ENCODE data around the gene HADH.

Gene HADH

GRCh38 chr4:108060164-108060563, 70.5 kb downstream of the HADH start:
- DNase-seq, result peak; percentile 5

- no peak for DNase-seq
Observed at GRCh38 chr4:108060686-108061321, 71.1 kb downstream of the HADH start.

GRCh38 chr4:108068442-108068841, 78.8 kb downstream of the HADH start:
- DNase-seq, result no peak

GRCh38 chr4:108070775-108071174, 81.1 kb downstream of the HADH start:
- DNase-seq, result no peak

DNA sequence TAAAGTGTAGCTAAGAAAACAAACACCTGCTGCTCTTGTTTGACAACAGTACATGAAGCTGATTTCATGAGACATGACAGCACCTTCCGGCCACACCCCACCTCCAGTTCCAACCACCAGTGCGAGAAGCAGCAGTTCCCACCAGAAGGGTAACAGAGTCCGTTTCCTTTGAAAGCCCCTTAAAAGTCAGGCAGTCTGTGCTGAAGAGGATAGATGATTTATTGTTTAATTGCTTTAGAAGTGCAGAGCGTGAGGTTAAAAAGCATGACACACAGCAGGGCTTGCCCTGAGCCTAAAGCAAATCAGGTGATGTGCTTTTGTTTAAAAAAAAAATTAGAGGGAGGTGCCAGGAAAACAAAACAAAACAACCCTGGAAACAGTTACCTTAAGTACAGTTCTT, 82.6 kb downstream of the HADH start:
- no peak for DNase-seq

GRCh38 chr4:108078024-108078733, 88.5 kb downstream of the HADH start:
- DNase-seq, result no peak

- no peak for DNase-seq
Observed at GRCh38 chr4:108080747-108081146, 91.1 kb downstream of the HADH start.

DNA sequence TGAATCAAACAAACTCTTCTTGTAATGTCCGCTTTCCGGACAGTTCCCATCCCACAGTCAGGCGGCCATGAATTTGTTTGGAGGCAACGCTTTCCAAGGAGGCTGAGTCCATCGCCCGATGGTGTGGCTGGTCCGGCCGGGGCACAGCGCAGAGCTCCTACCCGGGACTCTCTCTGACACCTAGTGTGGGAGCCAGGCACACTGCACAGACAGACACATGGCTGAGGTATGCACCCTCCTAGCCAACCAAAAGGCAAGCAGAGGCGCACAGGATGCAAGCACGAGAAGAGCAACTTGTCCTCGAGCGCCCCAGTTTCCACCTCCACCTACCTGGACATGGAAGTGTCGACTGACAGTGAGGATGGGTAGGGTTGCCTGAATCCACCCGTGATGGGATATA, 91.6 kb downstream of the HADH start:
- DNase-seq, result no peak

Data from NCI-H2029 (cell line).